Neural cell (in vitro differentiated cells): ENCODE data around the gene RAD51B.

Experiments
- EP300 ChIP-seq: fragments of 450-650 bp; conservative IDR thresholded peaks from 2 replicates; pipeline ENCODE4 v1.6.1; 2014; ENCODE audit warnings: antibody characterized with exemption, mild to moderate bottlenecking, moderate library complexity; ENCODE audit not compliant: poor library complexity, severe bottlenecking
- EZH2 ChIP-seq: fragments of 200-600, 300-800 bp; shearing (Covaris generic), sonication (generic); IDR thresholded peaks from 2 replicates; pipeline ENCODE4 v1.6.1; 2014; ENCODE audit warnings: antibody characterized with exemption, low read length, borderline replicate concordance, mild to moderate bottlenecking; ENCODE audit not compliant: insufficient read depth, poor library complexity, severe bottlenecking
- REST ChIP-seq: IDR thresholded peaks from 2 replicates; pipeline ENCODE4 v1.6.1; 2012; ENCODE audit warnings: borderline replicate concordance
- SMC3 ChIP-seq: fragments of 450-650 bp; conservative IDR thresholded peaks from 2 replicates; pipeline ENCODE4 v1.6.1; 2014; ENCODE audit warnings: antibody characterized with exemption, mild to moderate bottlenecking, moderate library complexity; ENCODE audit not compliant: poor library complexity
- TAF1 ChIP-seq: IDR thresholded peaks from 2 replicates; pipeline ENCODE4 v1.6.1; 2012; ENCODE audit warnings: low read depth
- TF ChIP-seq, protein P1 (sequence below): fragments of 450-650 bp; IDR thresholded peaks from 2 replicates; pipeline ENCODE4 v1.5.1; 2014; ENCODE audit warnings: antibody characterized with exemption, mild to moderate bottlenecking, moderate library complexity; ENCODE audit not compliant: poor library complexity, severe bottlenecking

GRCh38 chr14:68609012-68609411 is 789.4 kb downstream of the RAD51B start:
- TF ChIP-seq TAF1 = no peak
- no peak for TF ChIP-seq REST
- TF ChIP-seq, protein P1, sequence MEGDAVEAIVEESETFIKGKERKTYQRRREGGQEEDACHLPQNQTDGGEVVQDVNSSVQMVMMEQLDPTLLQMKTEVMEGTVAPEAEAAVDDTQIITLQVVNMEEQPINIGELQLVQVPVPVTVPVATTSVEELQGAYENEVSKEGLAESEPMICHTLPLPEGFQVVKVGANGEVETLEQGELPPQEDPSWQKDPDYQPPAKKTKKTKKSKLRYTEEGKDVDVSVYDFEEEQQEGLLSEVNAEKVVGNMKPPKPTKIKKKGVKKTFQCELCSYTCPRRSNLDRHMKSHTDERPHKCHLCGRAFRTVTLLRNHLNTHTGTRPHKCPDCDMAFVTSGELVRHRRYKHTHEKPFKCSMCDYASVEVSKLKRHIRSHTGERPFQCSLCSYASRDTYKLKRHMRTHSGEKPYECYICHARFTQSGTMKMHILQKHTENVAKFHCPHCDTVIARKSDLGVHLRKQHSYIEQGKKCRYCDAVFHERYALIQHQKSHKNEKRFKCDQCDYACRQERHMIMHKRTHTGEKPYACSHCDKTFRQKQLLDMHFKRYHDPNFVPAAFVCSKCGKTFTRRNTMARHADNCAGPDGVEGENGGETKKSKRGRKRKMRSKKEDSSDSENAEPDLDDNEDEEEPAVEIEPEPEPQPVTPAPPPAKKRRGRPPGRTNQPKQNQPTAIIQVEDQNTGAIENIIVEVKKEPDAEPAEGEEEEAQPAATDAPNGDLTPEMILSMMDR = no peak
- TF ChIP-seq EP300 = no peak
- TF ChIP-seq EZH2 = no peak
- TF ChIP-seq SMC3 = no peak
